HG02623 (cell line): ENCODE results near the gene ALKBH8.
"Not testable (repeated sequence)": the region's sequence is repeated elsewhere in the genome, so short reads cannot be mapped to it uniquely, and the experiment has no call there.

ENCODE experiments used
- ATAC-seq: cut with Tn5 transposase; IDR thresholded peaks from one replicate; pipeline ENCODE4 v1.9.1; 2021; ENCODE audit warnings: moderate library complexity; ENCODE audit not compliant: unreplicated experiment

ALKBH8 gene

DNA sequence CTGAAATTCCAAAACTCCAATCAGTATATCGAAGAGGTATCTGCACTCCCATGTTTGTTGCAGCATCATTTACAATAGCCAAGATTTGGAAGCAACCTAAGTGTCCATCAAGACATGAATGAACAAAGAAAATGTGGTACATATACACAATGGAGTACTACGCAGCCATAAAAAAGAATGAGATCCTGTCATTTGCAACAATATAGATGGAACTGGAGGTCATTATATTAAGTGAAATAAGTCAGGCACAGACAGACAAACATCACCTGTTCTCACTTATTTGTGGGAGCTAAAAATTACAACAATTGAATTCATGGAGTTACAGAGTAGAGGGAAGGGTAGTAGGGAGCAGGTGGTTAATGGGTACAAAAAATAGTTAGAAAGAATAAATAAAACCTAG, 13.6 kb upstream of the ALKBH8 start:
- not testable (repeated sequence) for ATAC-seq

- no peak for ATAC-seq
Measured at GRCh38 chr11:107577346-107577711, 11.8 kb upstream of the ALKBH8 start.

GRCh38 chr11:107576497-107577345, 11.2 kb upstream of the ALKBH8 start:
- ATAC-seq, result not testable (repeated sequence)

GRCh38 chr11:107573438-107573837, 7.9 kb upstream of the ALKBH8 start:
- ATAC-seq, result no peak

- no peak for ATAC-seq
Measured at GRCh38 chr11:107570015-107570414, 4.5 kb upstream of the ALKBH8 start.

GRCh38 chr11:107567739-107568335, 2.3 kb upstream of the ALKBH8 start:
- no peak for ATAC-seq

GRCh38 chr11:107566569-107566968, 1.0 kb upstream of the ALKBH8 start:
- ATAC-seq, result no peak

GRCh38 chr11:107565955-107566501, 493 bp upstream of the ALKBH8 start:
- ATAC-seq, result peak; percentile 0

DNA sequence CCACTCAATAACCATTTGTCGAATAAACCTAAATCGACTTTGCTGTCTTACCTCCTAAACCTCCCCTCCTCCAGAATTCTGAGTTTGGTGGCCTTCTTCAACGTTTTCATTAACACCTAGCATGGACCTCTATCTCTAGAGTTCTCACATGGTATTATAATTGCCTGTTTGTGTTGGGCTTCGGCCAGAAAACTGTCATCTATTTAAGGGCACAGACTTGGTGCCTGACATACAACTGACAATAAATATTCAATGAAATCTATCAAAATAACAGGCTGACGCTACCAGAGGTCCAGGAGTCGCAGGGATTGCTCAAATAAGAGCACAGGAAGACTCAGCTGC, 687 bp downstream of the ALKBH8 start:
- peak; percentile 6 for ATAC-seq

DNA sequence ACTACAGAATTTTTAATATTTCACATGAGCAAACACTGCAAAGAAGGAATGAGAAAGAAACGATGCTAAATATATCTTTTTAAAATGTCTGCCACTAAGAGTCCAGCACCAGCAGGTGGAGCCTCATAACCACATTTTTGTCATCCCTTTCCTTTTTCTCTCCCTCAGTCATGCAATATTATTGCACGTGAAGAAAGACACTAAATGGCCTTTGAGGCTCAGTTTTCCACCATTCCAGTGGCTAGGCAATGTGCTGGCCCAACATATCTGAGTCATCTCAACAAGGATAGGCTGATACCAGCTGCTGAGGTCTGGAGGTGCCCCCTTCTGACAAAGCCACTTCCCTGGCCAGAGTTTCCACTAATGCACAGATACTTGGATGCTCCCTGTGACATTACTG, 1.8 kb downstream of the ALKBH8 start:
- ATAC-seq, result peak; percentile 24

DNA sequence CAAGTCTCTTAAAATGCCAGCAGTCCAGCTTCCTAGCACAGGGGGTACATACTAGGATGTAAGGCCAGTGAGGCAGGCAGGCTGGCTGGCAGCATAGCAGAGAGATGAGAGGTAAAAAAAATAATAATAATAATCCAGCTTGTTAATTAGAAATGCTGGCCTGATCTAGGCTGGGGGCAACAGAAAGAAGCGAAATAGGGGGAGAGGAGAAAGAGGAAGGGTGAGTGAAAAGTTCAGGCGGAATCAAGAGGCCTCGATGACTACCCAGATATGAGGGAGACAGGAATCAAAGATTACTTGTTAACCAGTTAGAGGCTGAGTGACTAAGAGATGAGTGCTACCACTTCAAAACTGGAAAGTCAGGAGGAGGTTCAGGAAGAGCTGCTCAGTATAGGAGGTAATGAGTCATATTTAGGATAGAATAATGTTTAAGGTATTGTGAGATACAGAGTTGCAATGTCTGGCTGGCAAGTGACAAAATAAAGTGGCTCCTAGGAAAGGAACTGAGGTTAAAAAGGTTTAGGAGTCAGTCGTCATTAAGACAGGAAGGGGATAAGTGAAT, 2.8 kb downstream of the ALKBH8 start:
- ATAC-seq, result no peak

DNA sequence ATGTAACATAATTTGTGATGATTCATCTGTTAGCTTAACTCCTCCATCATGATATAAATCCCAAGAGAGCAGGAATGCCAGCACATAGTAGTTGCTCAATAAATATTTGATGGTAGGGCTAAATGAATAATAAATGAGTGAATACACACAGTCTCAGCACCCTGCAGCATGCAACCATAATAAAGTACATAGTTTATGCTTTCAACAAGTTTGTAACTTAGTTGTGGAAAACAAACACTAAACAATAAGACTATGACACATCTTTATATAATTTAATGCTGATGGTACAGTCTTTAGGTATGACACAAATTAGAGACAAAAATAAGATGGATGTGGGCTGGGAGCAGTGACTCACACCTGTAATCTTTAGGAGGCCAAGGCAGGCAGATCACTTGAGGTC, 3.8 kb downstream of the ALKBH8 start:
- ATAC-seq, result no peak

- ATAC-seq, result no peak
Measured at GRCh38 chr11:107550304-107550703, 15.2 kb downstream of the ALKBH8 start.

DNA sequence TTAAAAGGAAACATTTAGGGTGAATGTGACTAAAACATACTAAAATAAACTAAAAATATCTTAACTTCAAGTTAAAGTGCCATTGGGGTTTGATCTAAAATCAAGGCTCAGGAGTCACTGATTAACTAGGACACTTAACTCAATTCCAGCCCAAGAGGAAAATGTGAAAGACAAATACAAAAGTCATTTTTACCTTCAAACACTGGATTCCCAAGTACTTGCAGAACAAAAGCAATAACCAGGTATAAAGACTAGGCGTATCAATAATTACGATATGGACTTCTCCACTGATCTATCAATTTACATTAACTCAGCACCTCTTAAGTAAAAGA, 15.6 kb downstream of the ALKBH8 start:
- ATAC-seq, result no peak

- no peak for ATAC-seq
Measured at GRCh38 chr11:107549253-107549953, 16.1 kb downstream of the ALKBH8 start.

- ATAC-seq, result no peak
Measured at GRCh38 chr11:107547961-107548360, 17.6 kb downstream of the ALKBH8 start.

GRCh38 chr11:107545101-107545514, 20.4 kb downstream of the ALKBH8 start:
- no peak for ATAC-seq

- no peak for ATAC-seq
Measured at GRCh38 chr11:107538821-107539220, 26.7 kb downstream of the ALKBH8 start.

- ATAC-seq, result no peak
Measured at GRCh38 chr11:107538239-107538638, 27.3 kb downstream of the ALKBH8 start.

GRCh38 chr11:107537155-107537554, 28.4 kb downstream of the ALKBH8 start:
- ATAC-seq, result not testable (repeated sequence)

DNA sequence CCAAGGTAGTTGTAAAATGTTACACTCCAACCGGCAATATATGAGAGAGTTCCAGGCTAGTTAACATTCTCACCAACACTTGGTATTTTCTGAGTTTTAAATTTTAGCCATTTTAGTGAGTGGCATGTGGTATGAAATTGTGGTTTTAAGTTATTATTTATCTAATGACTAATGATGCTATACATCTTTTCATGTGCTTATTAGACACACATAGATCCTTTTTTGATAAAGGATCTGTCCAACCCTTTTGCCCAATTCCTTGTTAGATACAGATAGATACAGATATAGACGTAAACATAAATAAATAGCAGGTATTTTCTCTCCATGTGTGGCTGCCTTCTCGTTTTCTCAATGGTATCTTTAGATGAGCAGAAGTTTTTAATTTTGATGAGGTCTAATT, 39.3 kb downstream of the ALKBH8 start:
- no peak for ATAC-seq

DNA sequence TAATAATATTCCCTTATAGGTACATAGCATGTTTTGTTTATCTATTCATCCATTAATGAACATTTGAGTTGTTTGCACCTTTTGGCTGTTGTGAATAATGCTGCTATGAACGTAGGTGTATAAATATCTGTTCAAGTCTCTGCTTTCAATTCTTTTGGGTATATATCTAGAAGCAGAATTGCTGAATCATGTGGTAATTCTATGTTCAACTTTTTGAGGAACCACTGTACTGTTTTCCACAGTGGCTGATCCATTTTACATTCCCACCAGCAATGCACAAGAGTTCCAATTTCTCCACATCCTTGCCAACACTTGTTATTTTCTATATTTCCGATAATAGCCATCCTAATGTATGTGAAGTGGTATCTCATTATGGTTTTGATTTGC, 56.7 kb downstream of the ALKBH8 start:
- no peak for ATAC-seq
